H1 (cell line): ENCODE data around the gene DYNC1LI1. TPM values are rescaled to one million over a fixed set of nuclear protein-coding genes. Genes with fewer than 3 reads are reported as not detected.

Experiments
- BRCA1 ChIP-seq: IDR thresholded peaks from 2 replicates; pipeline ENCODE4 v1.6.1; 2012; ENCODE audit warnings: low read depth, low read length, improper control_type of control experiment
- CHD2 ChIP-seq: IDR thresholded peaks from 2 replicates; pipeline ENCODE4 v1.6.1; 2012; ENCODE audit warnings: low read length, improper control_type of control experiment
- SRF ChIP-seq: IDR thresholded peaks from 2 replicates; pipeline ENCODE4 v1.6.1; 2011; ENCODE audit warnings: mild to moderate bottlenecking, low read depth, low read length, moderate library complexity
- polyA plus RNA-seq, 7 experiments: library from polyadenylated mRNA; depleted of rRNA in 3 of 7; stranded (reverse) in 5 of 7; unstranded in 2 of 7; fragments of >200 nt in 5 of 7; fragments of 200-250 nt in 2 of 7; gene quantifications; 1 replicate in 5 of 7; 2 replicates in 1 of 7; 4 replicates in 1 of 7; pipeline versions ENCODE4 v1.2.1 to v1.2.3, GENCODE V29; 2011 to 2013; ENCODE audit warnings: missing spikeins in 2 of 7, mixed read lengths in 2 of 7
- total RNA-seq: library from RNA; stranded (reverse); fragmentation: NEBNext Ultra II Directional; extraction: Animal tissue kit (Norgen Biotek cat#: 25700); gene quantifications from 2 replicates; pipeline ENCODE4 v1.2.1, GENCODE V29; 2021

The DYNC1LI1 gene
- total and polyA plus RNA-seq, 2 of the 8 experiments (the other 6 are each of a cell fraction or from before 2014, with no cell fraction given): 13.6 to 45.1 TPM

DNA sequence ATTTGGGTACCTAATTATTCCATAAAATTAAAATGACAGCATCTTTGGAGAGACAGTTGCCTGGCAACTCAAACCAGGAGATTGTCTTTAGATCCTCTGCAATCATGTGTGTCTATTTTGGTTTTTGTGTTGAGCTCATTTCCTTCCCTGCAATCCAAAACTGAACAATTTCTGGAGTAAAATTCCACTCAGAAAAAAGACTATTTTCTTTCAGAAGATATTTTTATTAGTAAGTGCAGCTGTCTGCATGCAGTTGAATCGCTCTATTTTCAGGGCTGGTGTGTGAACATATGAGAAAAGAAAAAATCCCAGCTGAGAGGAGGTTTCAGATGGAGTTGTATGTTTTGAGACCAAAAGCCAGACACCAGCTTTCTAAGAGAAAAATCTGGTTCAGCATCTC, 41.9 kb upstream of the DYNC1LI1 start (continued):
- no peak for TF ChIP-seq BRCA1
- no peak for TF ChIP-seq SRF
- TF ChIP-seq CHD2: no peak
- TF ChIP-seq, all 59 proteins: peak for 0
